Measurements from ENCODE around the gene GRIN1.

GRIN1 gene

GRCh38 chr9:137191245-137191644 lies 52.3 kb downstream of the GRIN1 start:
- no peaks in the 10 kb centered on the region for H3K27me3 ChIP-seq (ENCODE audit: low read length)
- H4K20me1 ChIP-seq (ENCODE audit: low read depth, low read length), result no peaks in the 10 kb centered on the region
- peaks cover 20% of the 10 kb centered on the region for H3K79me2 ChIP-seq (ENCODE audit: insufficient read depth, low read length)
- H3K27ac ChIP-seq (ENCODE audit: low read depth, low read length), result no peak overlapping the region
- H3K9me3 ChIP-seq (ENCODE audit: insufficient read depth, low read length), result no peaks in the 10 kb centered on the region
- no peak overlapping the region for H3K4me3 ChIP-seq (ENCODE audit: insufficient read depth, low read length, poor library complexity, severe bottlenecking)
- no peaks in the 10 kb centered on the region for H3F3A ChIP-seq (ENCODE audit: insufficient read depth)
- TF ChIP-seq EZH2phosphoT487 (conservative IDR thresholded peaks at IDR 0.05; ENCODE audit: low read length) (no peak), CTCF (IDR thresholded peaks at IDR 0.05; ENCODE audit: insufficient read depth, low read length, poor library complexity, severe bottlenecking) (no peak)
- no peaks in the 10 kb centered on the region for H3K36me3 ChIP-seq (ENCODE audit: low read length)
- no peak overlapping the region for H3K9ac ChIP-seq (ENCODE audit: low read length)
- H3K9me2 ChIP-seq (replicated peaks; ENCODE audit: insufficient read depth, low read length), result no peaks in the 10 kb centered on the region
- H3K4me2 ChIP-seq (ENCODE audit: low read depth, low read length, poor library complexity, severe bottlenecking), result no peak overlapping the region
- no peak overlapping the region for H2AFZ ChIP-seq (ENCODE audit: low read depth, low read length, severe bottlenecking)

GRCh38 chr9:137191691-137192447 lies 52.9 kb downstream of the GRIN1 start:
- no peak overlapping the region for H3K27ac ChIP-seq (ENCODE audit: low read depth, low read length)
- no peak overlapping the region for H2AFZ ChIP-seq (ENCODE audit: low read depth, low read length, severe bottlenecking)
- H3K9me2 ChIP-seq (replicated peaks; ENCODE audit: insufficient read depth, low read length), result no peaks in the 10 kb centered on the region
- H3K9me3 ChIP-seq (ENCODE audit: insufficient read depth, low read length), result no peaks in the 10 kb centered on the region
- no peak overlapping the region for H3K9ac ChIP-seq (ENCODE audit: low read length)
- H4K20me1 ChIP-seq (ENCODE audit: low read depth, low read length), result no peaks in the 10 kb centered on the region
- H3F3A ChIP-seq (ENCODE audit: insufficient read depth), result no peaks in the 10 kb centered on the region
- no peak overlapping the region for H3K4me3 ChIP-seq (ENCODE audit: insufficient read depth, low read length, poor library complexity, severe bottlenecking)
- no peaks in the 10 kb centered on the region for H3K27me3 ChIP-seq (ENCODE audit: low read length)
- H3K4me2 ChIP-seq (ENCODE audit: low read depth, low read length, poor library complexity, severe bottlenecking), result no peak overlapping the region
- no peaks in the 10 kb centered on the region for H3K36me3 ChIP-seq (ENCODE audit: low read length)
- TF ChIP-seq CTCF (IDR thresholded peaks at IDR 0.05; ENCODE audit: insufficient read depth, low read length, poor library complexity, severe bottlenecking) (no peak), EZH2phosphoT487 (conservative IDR thresholded peaks at IDR 0.05; ENCODE audit: low read length) (no peak)
- peaks cover 20% of the 10 kb centered on the region for H3K79me2 ChIP-seq (ENCODE audit: insufficient read depth, low read length)

GRCh38 chr9:137192448-137192780 lies 53.5 kb downstream of the GRIN1 start:
- Histone ChIP-seq H3K36me3 (ENCODE audit: low read length) (no peaks in the 10 kb centered on the region), H3K4me3 (ENCODE audit: insufficient read depth, low read length, poor library complexity, severe bottlenecking) (no peak overlapping the region), H3K9ac (ENCODE audit: low read length) (no peak overlapping the region), H3K27me3 (ENCODE audit: low read length) (no peaks in the 10 kb centered on the region), H4K20me1 (ENCODE audit: low read depth, low read length) (no peaks in the 10 kb centered on the region), H3K9me2 (replicated peaks; ENCODE audit: insufficient read depth, low read length) (no peaks in the 10 kb centered on the region), H3K27ac (ENCODE audit: low read depth, low read length) (no peak overlapping the region), H3F3A (ENCODE audit: insufficient read depth) (no peaks in the 10 kb centered on the region), H2AFZ (ENCODE audit: low read depth, low read length, severe bottlenecking) (no peak overlapping the region), H3K79me2 (ENCODE audit: insufficient read depth, low read length) (peaks cover 15% of the 10 kb centered on the region), H3K9me3 (ENCODE audit: insufficient read depth, low read length) (no peaks in the 10 kb centered on the region), H3K4me2 (ENCODE audit: low read depth, low read length, poor library complexity, severe bottlenecking) (no peak overlapping the region)
- TF ChIP-seq EZH2phosphoT487 (conservative IDR thresholded peaks at IDR 0.05; ENCODE audit: low read length) (no peak), CTCF (IDR thresholded peaks at IDR 0.05; ENCODE audit: insufficient read depth, low read length, poor library complexity, severe bottlenecking) (no peak)

Data from SU-DHL-6 (cell line).